Heart right ventricle (tissue), 16 donors: ENCODE data around the gene ZFPM1. TPM values are rescaled to one million over a fixed set of nuclear protein-coding genes. Genes with fewer than 3 reads are reported as not detected.

ENCODE experiments used
- ATAC-seq, 8 donors: fragments of 200-7000 bp; cut with Tn5 transposase; one replicate each; pipeline ENCODE4 v1.9.1; 2020; ENCODE audit warnings: mild to moderate bottlenecking in 8 of 8, moderate library complexity in 8 of 8, moderate number of reproducible peaks in 1 of 8
- DNase-seq, 2 donors: peaks; one replicate each; pipeline ENCODE4 v3.0.0-alpha.2; 2020
- H3K27ac ChIP-seq, 10 donors: fragments of 200-600 bp; sonication (generic) in 2 of 10; one replicate each; pipeline versions ENCODE4 v1.5.0 to v1.8.0; 2020 to 2022; ENCODE audit warnings: mild to moderate bottlenecking in 3 of 10
- H3K27me3 ChIP-seq, 7 donors: fragments of 200-600 bp; one replicate each; pipeline ENCODE4 v1.8.0; 2021 to 2022; ENCODE audit warnings: mild to moderate bottlenecking in 2 of 7
- H3K36me3 ChIP-seq, 9 donors: fragments of 200-600 bp; sonication (generic) in 1 of 9; one replicate each; pipeline versions ENCODE4 v1.5.0 to v1.8.0; 2020 to 2022; ENCODE audit warnings: mild to moderate bottlenecking in 2 of 9
- H3K4me1 ChIP-seq, 9 donors: fragments of 200-600 bp; sonication (generic) in 1 of 9; one replicate each; pipeline versions ENCODE4 v1.5.0 to v1.8.0; 2020 to 2022; ENCODE audit warnings: mild to moderate bottlenecking in 4 of 9
- H3K4me3 ChIP-seq, 10 donors: fragments of 200-600 bp; sonication (generic) in 2 of 10; one replicate each; pipeline versions ENCODE4 v1.5.0 to v1.8.0; 2020 to 2022; ENCODE audit warnings: mild to moderate bottlenecking in 7 of 10, moderate library complexity in 2 of 10
- H3K9me3 ChIP-seq, 11 donors: fragments of 200-600 bp in 10 of 11; sonication (generic) in 2 of 11; one replicate each; pipeline versions ENCODE4 v1.5.0 to v1.8.0; 2013 to 2022; ENCODE audit warnings: mild to moderate bottlenecking in 2 of 11, control low read depth in 1 of 11, moderate library complexity in 1 of 11
- WGBS, 2 donors: extraction: QIAGEN DNeasy Blood & Tissue Kit; methylation state at CpG; one replicate each; pipeline ENCODE4 v1.1.7; 2013; ENCODE audit warnings: inconsistent platforms in 1 of 2; 5-methylcytosine and 5-hydroxymethylcytosine counted together
- intact Hi-C, 10 donors: fragments of 100-400 bp; cut with DNase I; formaldehyde crosslinking; loops; one replicate each; pipeline versions ENCODE4 v1.11.1 to v1.14.2; 2022
- polyA plus RNA-seq, 2 donors: library from polyadenylated mRNA; stranded (reverse); fragments of 200-250 nt; gene quantifications; one replicate each; pipeline ENCODE4 v1.2.3, GENCODE V29; 2013
- total RNA-seq, 10 donors: library from RNA; stranded (reverse); fragmentation: NEBNext Ultra II Directional in 3 of 10; extraction: Animal tissue kit (Norgen Biotek cat#: 25700) in 3 of 10; gene quantifications; one replicate each; pipeline versions ENCODE4 v1.2.1 to v1.2.4, GENCODE V29; 2021 to 2023
- TF ChIP-seq, protein P1 (sequence below), 9 donors: fragments of 200-600 bp; sonication (generic) in 2 of 9; IDR thresholded peaks; one replicate each; pipeline versions ENCODE4 v1.5.0 to v1.8.0; 2021 to 2022; ENCODE audit warnings: antibody characterized with exemption in 9 of 9, mild to moderate bottlenecking in 5 of 9, moderate library complexity in 1 of 9
- donor health status: Arrhythmogenic right ventricular cardiomyopathy.
- donor health status: ischemic (EF 13 %, LVEDD 7.1; RV severe dilation, severe dysfunction).
- donor health status: healthy with polysubstance abuse.
- donor health status: DM: no; HTN: yes; CAD: no.
- donor health status: DM: no; HTN: no; CAD: no.
- donor health status: ischemic (EF 25% LVEDD 6.9; RV normal size, moderate dysfunction).
- donor health status: ischemic (EF 25% LVEDD 5.7; RV mildly dilated, moderate dysfunction).
- donor health status: healthy.
- donor health status: DM: yes; HTN: yes; CAD: no.
- donor health status: Ischemic cardiomyopathy.
- donor health status: ischemic (EF 35%, LVEDD 5.7; RV mildly dilated, moderate dysfunction).
- donor health status: nonischemic (EF 11% LVEDD 7.7; RV severe dilation, severe dysfunction).
- donor health status: DM: yes; HTN: yes; CAD: no.
- donor health status: PGD.
- donor health status: ischemic (EF 29% LVEDD 5.4; RV normal size, mild dysfunction).
- donor health status: nonischemic (EF 23%, LVEDD 6.1; RV moderate dilation, normal function).

Gene ZFPM1
- total and polyA plus RNA-seq, 12 donors: 2.0 to 10.4 (median 4.4) TPM

DNA sequence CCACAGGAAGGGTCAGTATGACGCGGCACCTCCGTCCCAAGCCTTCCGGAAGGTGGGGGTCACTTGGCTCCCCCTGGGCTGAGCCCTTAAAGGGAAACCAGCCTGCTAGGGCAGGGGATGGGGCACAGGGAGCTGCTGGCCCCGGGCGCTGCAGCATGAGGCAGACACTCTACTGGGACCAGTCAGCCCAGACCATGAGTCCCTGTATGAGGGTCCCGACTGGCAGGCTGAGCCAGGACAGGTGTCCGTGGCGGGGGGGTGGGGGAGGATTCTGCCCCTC is 73.8 kb downstream of the ZFPM1 start:
- Histone ChIP-seq H3K4me1 (peaks cover 0 to 34% (median 24%) of the 10 kb centered on the region in 9 donors), H3K27me3 (peaks cover 0 to 7% (median 0%) of the 10 kb centered on the region in 7 donors), H3K27ac (no peak overlapping the region), H3K36me3 (no peaks in the 10 kb centered on the region), H3K4me3 (no peak overlapping the region), H3K9me3 (no peaks in the 10 kb centered on the region)
- ATAC-seq: peak in 7 of 8 donors; percentile 5 to 34 (median 20)
- intact Hi-C loops: loop anchor here (1.0 to 2.0 kb wide), 3 partner anchors 82 to 84 kb away; no protein-coding TSS in a partner anchor
- TF ChIP-seq, protein P1, sequence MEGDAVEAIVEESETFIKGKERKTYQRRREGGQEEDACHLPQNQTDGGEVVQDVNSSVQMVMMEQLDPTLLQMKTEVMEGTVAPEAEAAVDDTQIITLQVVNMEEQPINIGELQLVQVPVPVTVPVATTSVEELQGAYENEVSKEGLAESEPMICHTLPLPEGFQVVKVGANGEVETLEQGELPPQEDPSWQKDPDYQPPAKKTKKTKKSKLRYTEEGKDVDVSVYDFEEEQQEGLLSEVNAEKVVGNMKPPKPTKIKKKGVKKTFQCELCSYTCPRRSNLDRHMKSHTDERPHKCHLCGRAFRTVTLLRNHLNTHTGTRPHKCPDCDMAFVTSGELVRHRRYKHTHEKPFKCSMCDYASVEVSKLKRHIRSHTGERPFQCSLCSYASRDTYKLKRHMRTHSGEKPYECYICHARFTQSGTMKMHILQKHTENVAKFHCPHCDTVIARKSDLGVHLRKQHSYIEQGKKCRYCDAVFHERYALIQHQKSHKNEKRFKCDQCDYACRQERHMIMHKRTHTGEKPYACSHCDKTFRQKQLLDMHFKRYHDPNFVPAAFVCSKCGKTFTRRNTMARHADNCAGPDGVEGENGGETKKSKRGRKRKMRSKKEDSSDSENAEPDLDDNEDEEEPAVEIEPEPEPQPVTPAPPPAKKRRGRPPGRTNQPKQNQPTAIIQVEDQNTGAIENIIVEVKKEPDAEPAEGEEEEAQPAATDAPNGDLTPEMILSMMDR (IDR thresholded peaks at IDR 0.05): no peak
- 52 to 55% methylated on average over 9 of the region's 9 CpGs for WGBS, 2 donors
- peak in 1 of 2 donors; percentile 22 for DNase-seq

DNA sequence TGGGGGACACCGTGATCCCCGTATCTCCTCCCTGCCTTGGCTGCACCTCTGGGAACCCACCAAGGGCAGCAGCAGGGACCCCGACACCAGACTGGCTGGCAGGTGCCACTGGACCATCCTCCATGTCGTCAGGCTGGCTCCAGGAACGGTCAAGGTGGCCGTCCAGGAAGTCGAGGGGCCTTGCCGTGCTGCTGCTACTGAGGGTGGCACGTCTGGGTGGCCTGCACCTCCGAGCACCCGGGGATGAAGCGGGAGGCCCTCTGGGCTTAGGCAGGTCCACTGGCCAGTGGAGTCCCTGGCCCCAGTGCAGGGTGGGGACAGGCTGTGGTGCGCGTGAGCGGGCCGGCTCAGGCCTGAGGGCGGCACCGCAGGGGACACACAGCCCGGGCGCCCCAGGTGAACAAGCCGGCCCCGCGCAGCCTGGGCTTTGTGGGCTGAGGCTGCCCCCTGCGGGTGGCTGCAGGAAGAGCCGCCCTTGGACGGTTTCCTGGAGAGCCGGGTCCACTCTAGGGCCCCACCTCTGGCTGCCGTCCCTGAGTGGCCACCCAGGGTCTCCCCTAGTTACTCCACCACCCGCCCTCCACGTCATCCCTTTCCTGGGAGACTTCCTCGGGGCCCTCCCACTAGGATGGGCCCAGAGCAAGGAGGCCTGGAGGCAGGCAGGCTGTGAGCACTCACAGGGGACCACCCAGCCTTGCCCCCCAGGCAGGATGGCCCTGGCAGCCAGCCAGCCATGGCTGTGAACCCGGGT is 74.3 kb downstream of the ZFPM1 start:
- H3K9me3 ChIP-seq: no peaks in the 10 kb centered on the region
- TF ChIP-seq, protein P1 (IDR thresholded peaks at IDR 0.05): peak; percentile 84 to 96 (median 91)
- 25 to 27% methylated on average over 31 to 32 of the region's 32 CpGs for WGBS, 2 donors
- H3K4me3 ChIP-seq: no peak overlapping the region
- no peak overlapping the region for H3K27ac ChIP-seq
- intact Hi-C loops: loop anchor here (1.0 to 2.0 kb wide), 3 partner anchors 83 to 85 kb away; no protein-coding TSS in a partner anchor
- DNase-seq: peak; percentile 55 to 67
- peaks cover 0 to 37% (median 24%) of the 10 kb centered on the region in 9 donors for H3K4me1 ChIP-seq
- H3K27me3 ChIP-seq: peaks cover 0 to 7% (median 0%) of the 10 kb centered on the region in 7 donors
- no peaks in the 10 kb centered on the region for H3K36me3 ChIP-seq
- peak; percentile 40 to 76 (median 71) for ATAC-seq

DNA sequence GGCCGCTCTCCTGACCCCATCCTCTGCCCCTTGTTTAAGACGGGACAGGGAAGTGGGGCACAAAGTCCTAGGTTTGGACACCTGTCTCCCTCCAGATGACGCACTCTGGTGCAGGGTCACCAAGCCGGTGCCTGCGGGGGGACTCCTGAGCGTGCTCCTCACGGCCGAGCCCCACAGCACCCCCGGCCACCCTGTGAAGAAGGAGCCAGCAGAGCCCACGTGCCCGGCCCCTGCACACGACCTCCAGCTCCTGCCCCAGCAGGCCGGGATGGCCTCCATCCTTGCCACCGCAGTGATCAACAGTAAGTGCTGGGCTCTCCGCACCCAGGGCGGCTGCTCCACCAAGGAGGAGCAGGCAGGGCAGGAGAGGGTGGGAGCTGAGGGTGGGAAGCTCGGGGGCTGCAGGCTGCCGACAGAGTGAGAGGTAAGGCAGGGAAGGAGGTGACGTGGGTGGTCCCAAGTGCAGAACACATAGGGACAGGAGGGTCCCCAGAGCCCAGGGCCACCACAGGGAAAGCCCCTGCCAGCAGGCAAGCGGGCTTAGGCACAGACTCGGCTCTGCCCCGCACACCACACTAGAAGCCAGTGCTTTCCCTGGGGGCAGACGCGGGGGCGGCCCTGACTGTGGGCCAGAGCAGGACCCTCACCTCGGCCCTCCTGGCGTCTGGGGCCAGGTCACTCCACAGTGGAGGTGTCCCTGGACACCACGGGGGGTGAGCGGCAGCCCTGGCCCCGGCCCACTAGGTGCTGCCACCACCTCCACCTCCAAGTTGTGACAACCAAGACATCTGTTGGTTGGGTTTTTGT is 75.1 kb downstream of the ZFPM1 start:
- Histone ChIP-seq H3K4me3 (no peak overlapping the region), H3K4me1 (peaks cover 0 to 43% (median 24%) of the 10 kb centered on the region in 9 donors), H3K27ac (no peak overlapping the region), H3K9me3 (no peaks in the 10 kb centered on the region), H3K36me3 (no peaks in the 10 kb centered on the region), H3K27me3 (peaks cover 0 to 7% (median 0%) of the 10 kb centered on the region in 7 donors)
- ATAC-seq (no peak), DNase-seq (no peak)
- intact Hi-C loops: loop anchor here (1.0 to 2.0 kb wide), 3 partner anchors 83 to 85 kb away; no protein-coding TSS in a partner anchor
- TF ChIP-seq, protein P1 (IDR thresholded peaks at IDR 0.05): no peak
- WGBS, 2 donors: 76 to 79% methylated on average over 29 to 30 of the region's 30 CpGs

- no peaks in the 10 kb centered on the region for H3K27me3 ChIP-seq
- no peak for DNase-seq
- TF ChIP-seq, protein P1 (IDR thresholded peaks at IDR 0.05): no peak
- H3K9me3 ChIP-seq: no peaks in the 10 kb centered on the region
- intact Hi-C loops: no loop called here
- no peak overlapping the region for H3K27ac ChIP-seq
- H3K4me1 ChIP-seq: peaks cover 0 to 43% (median 24%) of the 10 kb centered on the region in 9 donors
- H3K36me3 ChIP-seq: no peaks in the 10 kb centered on the region
- 89 to 90% methylated on average over 22 of the region's 22 CpGs for WGBS, 2 donors
- no peak for ATAC-seq
- no peak overlapping the region for H3K4me3 ChIP-seq
Observed at GRCh38 chr16:88528902-88529318, 75.8 kb downstream of the ZFPM1 start.
